ENCODE measurements around the gene DUSP6. TPM values are rescaled to one million over a fixed set of nuclear protein-coding genes. Genes with fewer than 3 reads are reported as not detected.

The DUSP6 gene
- total and polyA plus RNA-seq, 10 of the 15 experiments (the other 5 are each of a cell fraction or from before 2014, with no cell fraction given): 0.02 to 0.69 (median 0.07) TPM; not detected in 1

DNA sequence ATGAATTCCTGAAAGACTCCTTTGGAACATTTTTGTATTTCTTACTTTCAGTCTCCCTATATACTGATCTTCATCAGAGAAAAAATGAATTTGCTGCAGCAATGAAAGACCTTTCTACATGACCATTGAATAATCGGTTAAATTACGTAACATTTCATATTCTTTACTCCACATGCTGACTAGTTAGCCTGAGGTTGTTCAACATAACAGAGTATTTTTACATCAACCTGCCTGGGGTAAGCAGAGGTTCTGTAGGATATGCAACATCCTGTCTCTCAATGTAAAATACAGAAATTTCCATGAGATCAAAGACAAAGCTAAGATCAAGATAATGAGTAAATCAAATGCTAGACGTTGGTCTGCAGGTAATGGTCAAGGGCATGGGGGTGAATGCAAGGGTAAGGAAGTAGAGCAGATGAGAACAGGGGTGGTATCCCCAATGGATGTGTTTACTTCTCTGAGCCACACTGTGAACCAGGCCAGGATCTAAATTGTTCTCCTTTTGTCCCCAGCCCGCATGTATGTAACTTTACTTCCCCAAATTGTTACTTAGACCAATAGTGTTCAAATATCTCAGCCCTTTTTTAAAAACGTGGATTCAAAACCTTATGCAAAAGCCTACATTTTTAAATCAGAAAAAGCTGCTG lies 45.4 kb downstream of the DUSP6 start:
- POLR2A ChIA-PET: interaction anchor here (0.6 kb wide), 1 partner anchor 35 kb away, joined by 3 read pairs; no protein-coding TSS in a partner anchor
- no TSS peak for BruUV-seq (replicated peaks)
- Histone ChIP-seq H2AFZ (ENCODE audit: control insufficient read depth, low read depth, low read length) (no peak overlapping the region), H3K4me1 (ENCODE audit: control insufficient read depth, insufficient read depth, low read length) (no peaks in the 10 kb centered on the region), H3K4me2 (ENCODE audit: control insufficient read depth, insufficient read depth) (no peak overlapping the region), H4K20me1 (ENCODE audit: control insufficient read depth, insufficient read depth) (no peaks in the 10 kb centered on the region), H3K36me3 (ENCODE audit: control insufficient read depth in 2 of 2, insufficient read depth in 2 of 2, low read length in 1 of 2) (no peaks in the 10 kb centered on the region), H3K9me3 (replicated peaks; ENCODE audit: control insufficient read depth, insufficient read depth, low read length) (no peaks in the 10 kb centered on the region), H3K4me3 (no peak overlapping the region), H3K79me2 (ENCODE audit: control insufficient read depth, insufficient read depth, low read length) (no peaks in the 10 kb centered on the region), H3K27ac (ENCODE audit: control insufficient read depth, insufficient read depth) (no peak overlapping the region), H3K9ac (ENCODE audit: control insufficient read depth, insufficient read depth, low read length) (no peak overlapping the region), H3K27me3 (replicated peaks in 1 of 2; ENCODE audit: control insufficient read depth in 2 of 2, insufficient read depth in 2 of 2, low read length in 1 of 2) (no peaks in the 10 kb centered on the region)
- RAD21 ChIA-PET (ENCODE audit: unreplicated experiment): no interaction called here
- SMC1A ChIA-PET (ENCODE audit: uncharacterized antibody, unreplicated experiment): interaction anchor here (0.6 kb wide), 1 partner anchor 1147 kb away, joined by 4 read pairs; no protein-coding TSS in a partner anchor
- intact Hi-C loops (cut with micrococcal nuclease; ENCODE audit: unreplicated experiment): no loop called here
- CTCF ChIA-PET: no interaction called here
- WGBS (ENCODE audit: insufficient coverage, insufficient replicate concordance, low lambda C conversion rate, missing lambda C conversion rate): 37% methylated on average over 5 of the region's 5 CpGs
- DNase-seq (ENCODE audit: low read depth, low spot score): no peak
- no peak for ATAC-seq
- TF ChIP-seq CREB1 (IDR thresholded peaks at IDR 0.05; ENCODE audit: low read depth) (no peak), ZNF207 (IDR thresholded peaks at IDR 0.05; ENCODE audit: borderline replicate concordance) (no peak), RAD21 (IDR thresholded peaks at IDR 0.05; ENCODE audit: insufficient read depth, low read depth, low read length) (no peak), NFYA (IDR thresholded peaks at IDR 0.05; ENCODE audit: borderline replicate concordance, low read depth, low read length) (no peak), POLR2AphosphoS2 (IDR thresholded peaks at IDR 0.05; ENCODE audit: low read depth, low read length) (no peak), IRF4 (IDR thresholded peaks at IDR 0.05; ENCODE audit: low read depth, low read length) (no peak), RCOR1 (conservative IDR thresholded peaks at IDR 0.05; ENCODE audit: low read depth, low read length) (no peak), CBX3 (IDR thresholded peaks at IDR 0.05; ENCODE audit: borderline replicate concordance, low read depth) (no peak), SMAD5 (IDR thresholded peaks at IDR 0.05; ENCODE audit: low read depth) (no peak), WRNIP1 (IDR thresholded peaks at IDR 0.05; ENCODE audit: borderline replicate concordance, low read depth, low read length) (no peak), CHD2 (IDR thresholded peaks at IDR 0.05; ENCODE audit: borderline replicate concordance, low read depth, low read length) (no peak), TCF12 (IDR thresholded peaks at IDR 0.05; ENCODE audit: low read depth, low read length) (no peak)
- TF ChIP-seq, protein P1, sequence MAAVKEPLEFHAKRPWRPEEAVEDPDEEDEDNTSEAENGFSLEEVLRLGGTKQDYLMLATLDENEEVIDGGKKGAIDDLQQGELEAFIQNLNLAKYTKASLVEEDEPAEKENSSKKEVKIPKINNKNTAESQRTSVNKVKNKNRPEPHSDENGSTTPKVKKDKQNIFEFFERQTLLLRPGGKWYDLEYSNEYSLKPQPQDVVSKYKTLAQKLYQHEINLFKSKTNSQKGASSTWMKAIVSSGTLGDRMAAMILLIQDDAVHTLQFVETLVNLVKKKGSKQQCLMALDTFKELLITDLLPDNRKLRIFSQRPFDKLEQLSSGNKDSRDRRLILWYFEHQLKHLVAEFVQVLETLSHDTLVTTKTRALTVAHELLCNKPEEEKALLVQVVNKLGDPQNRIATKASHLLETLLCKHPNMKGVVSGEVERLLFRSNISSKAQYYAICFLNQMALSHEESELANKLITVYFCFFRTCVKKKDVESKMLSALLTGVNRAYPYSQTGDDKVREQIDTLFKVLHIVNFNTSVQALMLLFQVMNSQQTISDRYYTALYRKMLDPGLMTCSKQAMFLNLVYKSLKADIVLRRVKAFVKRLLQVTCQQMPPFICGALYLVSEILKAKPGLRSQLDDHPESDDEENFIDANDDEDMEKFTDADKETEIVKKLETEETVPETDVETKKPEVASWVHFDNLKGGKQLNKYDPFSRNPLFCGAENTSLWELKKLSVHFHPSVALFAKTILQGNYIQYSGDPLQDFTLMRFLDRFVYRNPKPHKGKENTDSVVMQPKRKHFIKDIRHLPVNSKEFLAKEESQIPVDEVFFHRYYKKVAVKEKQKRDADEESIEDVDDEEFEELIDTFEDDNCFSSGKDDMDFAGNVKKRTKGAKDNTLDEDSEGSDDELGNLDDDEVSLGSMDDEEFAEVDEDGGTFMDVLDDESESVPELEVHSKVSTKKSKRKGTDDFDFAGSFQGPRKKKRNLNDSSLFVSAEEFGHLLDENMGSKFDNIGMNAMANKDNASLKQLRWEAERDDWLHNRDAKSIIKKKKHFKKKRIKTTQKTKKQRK (IDR thresholded peaks at IDR 0.05; ENCODE audit: low read depth, low read length): no peak
- TF ChIP-seq, protein P2, sequence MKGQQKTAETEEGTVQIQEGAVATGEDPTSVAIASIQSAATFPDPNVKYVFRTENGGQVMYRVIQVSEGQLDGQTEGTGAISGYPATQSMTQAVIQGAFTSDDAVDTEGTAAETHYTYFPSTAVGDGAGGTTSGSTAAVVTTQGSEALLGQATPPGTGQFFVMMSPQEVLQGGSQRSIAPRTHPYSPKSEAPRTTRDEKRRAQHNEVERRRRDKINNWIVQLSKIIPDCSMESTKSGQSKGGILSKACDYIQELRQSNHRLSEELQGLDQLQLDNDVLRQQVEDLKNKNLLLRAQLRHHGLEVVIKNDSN (IDR thresholded peaks at IDR 0.05; ENCODE audit: borderline replicate concordance, extremely low read length, insufficient read depth, low read depth, low read length): no peak
- TF ChIP-seq, protein P3, sequence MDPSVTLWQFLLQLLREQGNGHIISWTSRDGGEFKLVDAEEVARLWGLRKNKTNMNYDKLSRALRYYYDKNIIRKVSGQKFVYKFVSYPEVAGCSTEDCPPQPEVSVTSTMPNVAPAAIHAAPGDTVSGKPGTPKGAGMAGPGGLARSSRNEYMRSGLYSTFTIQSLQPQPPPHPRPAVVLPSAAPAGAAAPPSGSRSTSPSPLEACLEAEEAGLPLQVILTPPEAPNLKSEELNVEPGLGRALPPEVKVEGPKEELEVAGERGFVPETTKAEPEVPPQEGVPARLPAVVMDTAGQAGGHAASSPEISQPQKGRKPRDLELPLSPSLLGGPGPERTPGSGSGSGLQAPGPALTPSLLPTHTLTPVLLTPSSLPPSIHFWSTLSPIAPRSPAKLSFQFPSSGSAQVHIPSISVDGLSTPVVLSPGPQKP (IDR thresholded peaks at IDR 0.05; ENCODE audit: low read depth, low read length): no peak
- no peak for FAIRE-seq
- in situ Hi-C loops (cut with MboI): no loop called here
